ENCODE results near the gene NHEJ1. TPM values are rescaled to one million over a fixed set of nuclear protein-coding genes. Genes with fewer than 3 reads are reported as not detected.
A peak's percentile ranks its signal among the peaks of the same experiment; 100 is the strongest.

The NHEJ1 gene
- total and polyA plus RNA-seq, 4 donors: 6.8 to 9.8 (median 8.5) TPM

- Histone ChIP-seq H3K27ac (ENCODE audit: low read depth in 1 of 2, low read length in 2 of 2) (peak overlapping the region; percentile 11 to 72), H3K4me1 (ENCODE audit: control insufficient read depth in 1 of 2, insufficient read depth in 2 of 2, low read length in 2 of 2) (no peaks in the 10 kb centered on the region), H3K9me3 (ENCODE audit: control insufficient read depth, low read length) (no peaks in the 10 kb centered on the region), H3K4me3 (ENCODE audit: low read length in 2 of 2) (no peak overlapping the region), H3K27me3 (ENCODE audit: control insufficient read depth in 1 of 2, insufficient read depth in 2 of 2, low read length in 1 of 2) (no peaks in the 10 kb centered on the region), H3K36me3 (ENCODE audit: control insufficient read depth in 1 of 2, insufficient read depth in 2 of 2, low read length in 1 of 2) (peaks cover 0 to 4% of the 10 kb centered on the region in 2 donors)
- DNase-seq (peak in 1 of 2 donors; percentile 64), ATAC-seq (ENCODE audit: low FRiP score) (peak; percentile 81)
- 18 to 21% methylated on average over 6 of the region's 6 CpGs for WGBS, 2 donors
- intact Hi-C loops (cut with DNase I): loop anchor here in 1 of 2 donors (5.0 to 10.0 kb wide), 2 partner anchors 126 to 214 kb away; partner anchors contain the start of gene DNPEP
Measured at GRCh38 chr2:219171231-219171651, 10.6 kb upstream of the NHEJ1 start.

GRCh38 chr2:219169930-219170654, 9.5 kb upstream of the NHEJ1 start, which contains the start of gene SLC23A3:
SLC23A3 (minus strand) TSS chr2:219170029; CDS start chr2:219169984, 45 bp downstream.
- Histone ChIP-seq H3K4me1 (ENCODE audit: control insufficient read depth in 1 of 2, insufficient read depth in 2 of 2, low read length in 2 of 2) (no peaks in the 10 kb centered on the region), H3K9me3 (ENCODE audit: control insufficient read depth, low read length) (no peaks in the 10 kb centered on the region), H3K27ac (ENCODE audit: low read depth in 1 of 2, low read length in 2 of 2) (no peak within 1 kb of the TSS), H3K27me3 (ENCODE audit: control insufficient read depth in 1 of 2, insufficient read depth in 2 of 2, low read length in 1 of 2) (no peaks in the 10 kb centered on the region), H3K4me3 (ENCODE audit: low read length in 2 of 2) (no peak within 1 kb of the TSS), H3K36me3 (ENCODE audit: control insufficient read depth in 1 of 2, insufficient read depth in 2 of 2, low read length in 1 of 2) (peaks cover 0 to 4% of the 10 kb centered on the region in 2 donors)
- DNase-seq (no peak), ATAC-seq (ENCODE audit: low FRiP score) (no peak)
- 89 to 90% methylated on average over 10 of the region's 10 CpGs for WGBS, 2 donors
- intact Hi-C loops (cut with DNase I): loop anchor here (5.0 to 10.0 kb wide), 3 partner anchors 127 to 365 kb away; partner anchors contain the start of gene DNPEP (in 1 of the 2)

DNA sequence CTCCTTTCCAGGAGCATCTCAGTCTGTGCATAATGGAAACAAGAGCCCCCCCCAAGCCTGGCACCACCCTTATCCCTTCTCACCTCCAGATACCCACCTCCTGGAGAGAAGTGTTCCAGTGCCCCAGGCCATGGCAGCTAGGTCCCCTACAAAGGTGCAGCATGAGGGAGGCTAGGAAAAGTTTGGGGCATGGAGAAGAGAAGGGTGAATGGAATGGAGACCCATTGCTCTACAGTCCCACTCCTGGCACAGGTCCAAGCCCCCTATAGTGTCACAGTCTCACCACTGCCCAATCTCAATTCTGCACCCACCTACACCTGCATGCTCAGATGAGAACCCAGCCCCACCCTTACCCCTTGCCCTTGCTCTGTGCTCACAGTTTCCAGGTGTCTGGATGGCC, 8.3 kb upstream of the NHEJ1 start:
- Histone ChIP-seq H3K27me3 (ENCODE audit: control insufficient read depth in 1 of 2, insufficient read depth in 2 of 2, low read length in 1 of 2) (no peaks in the 10 kb centered on the region), H3K36me3 (ENCODE audit: control insufficient read depth in 1 of 2, insufficient read depth in 2 of 2, low read length in 1 of 2) (no peaks in the 10 kb centered on the region), H3K4me3 (ENCODE audit: low read length in 2 of 2) (no peak overlapping the region), H3K9me3 (ENCODE audit: control insufficient read depth, low read length) (no peaks in the 10 kb centered on the region), H3K4me1 (ENCODE audit: control insufficient read depth in 1 of 2, insufficient read depth in 2 of 2, low read length in 2 of 2) (no peaks in the 10 kb centered on the region), H3K27ac (ENCODE audit: low read depth in 1 of 2, low read length in 2 of 2) (no peak overlapping the region)
- ATAC-seq (ENCODE audit: low FRiP score) (no peak), DNase-seq (no peak)
- intact Hi-C loops (cut with DNase I): loop anchor here in 1 of 2 donors (10.0 kb wide), 1 partner anchor 366 kb away; no protein-coding TSS in a partner anchor

DNA sequence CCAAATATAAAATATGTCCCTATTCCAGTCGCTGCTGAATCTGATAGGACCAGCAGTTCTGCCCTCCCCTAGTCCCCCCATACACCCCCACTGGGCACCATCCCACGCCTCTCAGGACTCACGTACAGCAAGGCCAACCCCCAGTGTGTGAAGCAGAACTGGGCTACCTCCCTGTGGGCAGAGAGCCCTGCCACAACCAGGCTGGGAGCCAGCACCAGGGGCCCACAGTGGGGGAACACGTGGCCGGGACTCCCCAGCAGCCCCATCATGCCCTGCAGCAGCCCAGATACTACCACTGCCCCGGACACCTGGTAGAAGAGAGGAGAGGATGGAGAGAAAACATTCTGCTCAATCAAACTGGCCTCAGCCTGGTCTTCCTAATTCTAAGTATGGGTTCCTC, 7.9 kb upstream of the NHEJ1 start:
- WGBS, 2 donors: 38 to 42% methylated on average over 6 of the region's 6 CpGs
- Histone ChIP-seq H3K4me3 (ENCODE audit: low read length in 2 of 2) (no peak overlapping the region), H3K4me1 (ENCODE audit: control insufficient read depth in 1 of 2, insufficient read depth in 2 of 2, low read length in 2 of 2) (no peaks in the 10 kb centered on the region), H3K27me3 (ENCODE audit: control insufficient read depth in 1 of 2, insufficient read depth in 2 of 2, low read length in 1 of 2) (no peaks in the 10 kb centered on the region), H3K36me3 (ENCODE audit: control insufficient read depth in 1 of 2, insufficient read depth in 2 of 2, low read length in 1 of 2) (no peaks in the 10 kb centered on the region), H3K9me3 (ENCODE audit: control insufficient read depth, low read length) (no peaks in the 10 kb centered on the region), H3K27ac (ENCODE audit: low read depth in 1 of 2, low read length in 2 of 2) (no peak overlapping the region)
- intact Hi-C loops (cut with DNase I): loop anchor here in 1 of 2 donors (10.0 kb wide), 1 partner anchor 366 kb away; no protein-coding TSS in a partner anchor
- ATAC-seq (ENCODE audit: low FRiP score) (no peak), DNase-seq (no peak)

DNA sequence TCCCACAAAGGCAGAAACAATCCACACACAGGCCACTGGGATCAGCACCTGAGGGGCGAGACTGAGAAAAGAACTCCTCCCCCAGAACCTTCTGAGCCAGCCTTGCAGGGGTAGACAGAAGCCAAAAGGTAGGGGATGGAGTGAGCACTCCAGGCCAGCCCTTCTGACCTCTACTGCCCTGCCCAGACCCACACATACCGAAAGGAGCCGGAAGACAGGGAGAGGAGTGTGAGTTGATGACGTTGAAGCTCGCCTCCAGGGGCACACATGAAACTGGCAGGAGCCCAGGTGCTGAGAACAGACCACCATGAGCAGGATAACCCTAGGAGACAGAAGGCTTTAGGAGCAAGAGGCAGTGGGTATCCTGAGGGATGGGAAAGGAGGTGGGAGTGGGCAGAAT, 7.4 kb upstream of the NHEJ1 start:
- 72 to 74% methylated on average over 5 of the region's 5 CpGs for WGBS, 2 donors
- Histone ChIP-seq H3K27ac (ENCODE audit: low read depth in 1 of 2, low read length in 2 of 2) (no peak overlapping the region), H3K9me3 (ENCODE audit: control insufficient read depth, low read length) (no peaks in the 10 kb centered on the region), H3K36me3 (ENCODE audit: control insufficient read depth in 1 of 2, insufficient read depth in 2 of 2, low read length in 1 of 2) (no peaks in the 10 kb centered on the region), H3K4me3 (ENCODE audit: low read length in 2 of 2) (no peak overlapping the region), H3K27me3 (ENCODE audit: control insufficient read depth in 1 of 2, insufficient read depth in 2 of 2, low read length in 1 of 2) (no peaks in the 10 kb centered on the region), H3K4me1 (ENCODE audit: control insufficient read depth in 1 of 2, insufficient read depth in 2 of 2, low read length in 2 of 2) (no peaks in the 10 kb centered on the region)
- ATAC-seq (ENCODE audit: low FRiP score): no peak
- DNase-seq: no peak
- intact Hi-C loops (cut with DNase I): loop anchor here in 1 of 2 donors (10.0 kb wide), 1 partner anchor 367 kb away; no protein-coding TSS in a partner anchor

DNA sequence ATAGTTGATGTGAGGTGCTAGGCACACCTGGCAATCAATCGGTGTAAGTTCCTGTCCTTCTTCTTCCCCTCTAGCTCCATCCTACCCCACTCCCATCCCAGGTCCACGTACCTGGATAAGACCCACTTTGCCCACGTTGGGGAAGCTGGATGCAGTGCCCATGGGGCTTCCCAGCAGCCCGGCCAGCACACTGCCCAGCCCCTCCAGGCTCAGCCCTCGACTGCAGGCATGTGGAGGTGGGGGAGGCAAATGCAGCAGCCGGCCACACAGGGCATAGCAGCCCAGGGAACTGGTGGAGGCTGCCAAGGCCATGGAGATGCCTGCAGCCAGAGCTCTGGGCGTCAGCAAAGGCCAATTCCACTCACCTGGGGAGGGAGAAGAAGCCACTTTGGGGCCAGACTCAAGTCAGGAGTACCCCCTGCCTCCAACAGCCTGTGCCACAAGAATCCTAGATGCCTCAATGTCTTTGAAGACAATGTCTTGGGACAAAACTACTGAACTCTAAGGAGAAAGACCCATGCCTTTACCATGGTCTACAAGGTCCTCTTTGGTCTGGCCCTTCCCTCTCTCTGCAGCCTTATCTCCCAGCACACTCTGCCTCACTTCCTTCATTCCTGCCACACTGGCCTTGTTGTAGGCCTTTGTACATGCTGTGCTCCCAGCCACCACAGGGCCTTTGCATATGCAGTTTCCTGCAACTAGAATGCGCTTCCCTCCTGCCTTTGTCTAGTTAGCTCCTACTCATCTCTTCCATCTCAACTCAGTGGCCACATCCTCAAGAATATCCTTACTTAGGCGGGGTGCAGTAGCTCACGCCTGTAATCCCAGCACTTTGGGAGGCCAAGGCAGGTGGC, 4.7 kb upstream of the NHEJ1 start:
- intact Hi-C loops (cut with DNase I): loop anchor here in 1 of 2 donors (10.0 kb wide), 1 partner anchor 370 kb away; no protein-coding TSS in a partner anchor

DNA sequence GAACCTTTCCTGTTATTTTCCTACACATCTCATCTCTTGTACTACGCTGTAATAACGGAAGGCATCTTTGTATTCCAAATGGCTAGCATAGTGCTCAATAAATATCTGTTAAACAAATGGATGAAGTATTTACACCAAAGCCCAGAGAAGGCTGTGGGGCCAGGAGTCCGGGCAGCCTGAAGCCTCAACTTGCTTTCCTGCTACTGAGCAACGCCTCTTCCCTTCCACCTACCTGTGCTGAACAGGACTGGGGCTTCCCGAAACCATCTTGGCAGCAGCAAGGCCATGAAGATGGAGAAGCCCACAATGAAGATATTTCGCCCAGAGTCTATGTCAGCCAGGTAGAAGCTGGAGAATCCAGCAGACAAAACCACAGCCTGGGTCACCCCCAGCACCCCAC, 2.5 kb upstream of the NHEJ1 start:
- no peaks in the 10 kb centered on the region for H3K27me3 ChIP-seq (ENCODE audit: control insufficient read depth in 1 of 2, insufficient read depth in 2 of 2, low read length in 1 of 2)
- intact Hi-C loops (cut with DNase I): loop anchor here in 1 of 2 donors (10.0 kb wide), 1 partner anchor 372 kb away; no protein-coding TSS in a partner anchor
- WGBS, 2 donors: 95 to 96% methylated on average over 6 of the region's 6 CpGs
- no peaks in the 10 kb centered on the region for H3K9me3 ChIP-seq (ENCODE audit: control insufficient read depth, low read length)
- no peaks in the 10 kb centered on the region for H3K4me1 ChIP-seq (ENCODE audit: control insufficient read depth in 1 of 2, insufficient read depth in 2 of 2, low read length in 2 of 2)
- peaks cover 0 to under 1% of the 10 kb centered on the region in 2 donors for H3K36me3 ChIP-seq (ENCODE audit: control insufficient read depth in 1 of 2, insufficient read depth in 2 of 2, low read length in 1 of 2)
- H3K4me3 ChIP-seq (ENCODE audit: low read length in 2 of 2): no peak overlapping the region
- no peak for DNase-seq
- ATAC-seq (ENCODE audit: low FRiP score): no peak
- no peak overlapping the region for H3K27ac ChIP-seq (ENCODE audit: low read depth in 1 of 2, low read length in 2 of 2)

More for the DNA sequence above, 4.7 kb upstream of the NHEJ1 start:
- Histone ChIP-seq H3K4me3 (ENCODE audit: low read length in 2 of 2) (no peak overlapping the region), H3K4me1 (ENCODE audit: control insufficient read depth in 1 of 2, insufficient read depth in 2 of 2, low read length in 2 of 2) (no peaks in the 10 kb centered on the region), H3K9me3 (ENCODE audit: control insufficient read depth, low read length) (no peaks in the 10 kb centered on the region), H3K36me3 (ENCODE audit: control insufficient read depth in 1 of 2, insufficient read depth in 2 of 2, low read length in 1 of 2) (no peaks in the 10 kb centered on the region), H3K27ac (ENCODE audit: low read depth in 1 of 2, low read length in 2 of 2) (no peak overlapping the region), H3K27me3 (ENCODE audit: control insufficient read depth in 1 of 2, insufficient read depth in 2 of 2, low read length in 1 of 2) (no peaks in the 10 kb centered on the region)
- 89 to 90% methylated on average over 10 of the region's 10 CpGs for WGBS, 2 donors
- ATAC-seq (ENCODE audit: low FRiP score): no peak
- no peak for DNase-seq

DNA sequence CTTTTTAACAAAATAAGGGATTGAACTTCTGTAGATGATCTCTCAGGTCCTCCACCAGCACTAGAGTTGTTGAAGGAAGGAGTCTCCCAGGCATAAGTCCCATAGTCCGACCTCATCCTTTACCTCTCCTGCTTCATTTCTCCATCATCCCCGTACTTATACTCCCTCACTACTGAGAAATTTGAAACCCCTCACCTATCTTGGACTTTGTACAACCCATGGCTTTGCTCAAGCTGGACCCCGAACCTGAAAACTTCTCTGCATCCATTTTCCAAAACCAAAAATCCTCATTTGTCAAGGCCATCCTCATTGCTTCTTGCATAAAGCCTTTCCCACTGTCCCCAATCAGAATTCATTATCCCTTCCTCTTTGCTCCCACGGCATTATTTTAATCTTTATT, 482 bp upstream of the NHEJ1 start:
- H3K36me3 ChIP-seq (ENCODE audit: control insufficient read depth in 1 of 2, insufficient read depth in 2 of 2, low read length in 1 of 2): peaks cover 0 to 5% of the 10 kb centered on the region in 2 donors
- H3K27ac ChIP-seq (ENCODE audit: low read depth in 1 of 2, low read length in 2 of 2): peak overlapping the region in 1 of 2 donors; percentile 52
- no peak for ATAC-seq (ENCODE audit: low FRiP score)
- H3K4me1 ChIP-seq (ENCODE audit: control insufficient read depth in 1 of 2, insufficient read depth in 2 of 2, low read length in 2 of 2): no peaks in the 10 kb centered on the region
- peak overlapping the region in 1 of 2 donors; percentile 73 for H3K4me3 ChIP-seq (ENCODE audit: low read length in 2 of 2)
- no peaks in the 10 kb centered on the region for H3K9me3 ChIP-seq (ENCODE audit: control insufficient read depth, low read length)
- intact Hi-C loops (cut with DNase I): loop anchor here in 1 of 2 donors (2.0 to 10.0 kb wide), 2 partner anchors 58 to 374 kb away; partner anchors contain the start of gene ABCB6
- 81 to 83% methylated on average over 4 of the region's 4 CpGs for WGBS, 2 donors
- DNase-seq: no peak
- no peaks in the 10 kb centered on the region for H3K27me3 ChIP-seq (ENCODE audit: control insufficient read depth in 1 of 2, insufficient read depth in 2 of 2, low read length in 1 of 2)

Measured in aorta (tissue), 5 donors.